Liver (tissue), 3 donors: ENCODE results near the gene ZNF100.
"Not testable (repeated sequence)": the region's sequence is repeated elsewhere in the genome, so short reads cannot be mapped to it uniquely, and the experiment has no call there.

Experiments used
- ATF3 ChIP-seq: IDR thresholded peaks from 2 replicates; pipeline ENCODE4 v1.6.1; 2016; ENCODE audit warnings: antibody characterized with exemption
- CTCF ChIP-seq: fragments of 150-350 bp; IDR thresholded peaks from 2 replicates; pipeline ENCODE4 v1.5.1; 2017; ENCODE audit warnings: improper control_type of control experiment, low read depth, low read length; ENCODE audit not compliant: missing input control
- EGR1 ChIP-seq, 2 donors: IDR thresholded peaks; 2 replicates each; pipeline ENCODE4 v1.6.1; 2016 to 2018; ENCODE audit warnings: antibody characterized with exemption in 2 of 2, low read depth in 2 of 2
- FOXA1 ChIP-seq: IDR thresholded peaks from 2 replicates; pipeline ENCODE4 v1.6.1; 2016; ENCODE audit warnings: antibody characterized with exemption
- FOXA2 ChIP-seq: IDR thresholded peaks from 2 replicates; pipeline ENCODE4 v1.6.1; 2016; ENCODE audit warnings: antibody characterized with exemption
- GABPA ChIP-seq, 2 donors: IDR thresholded peaks in 1 of 2; conservative IDR thresholded peaks in 1 of 2; 2 replicates each; pipeline ENCODE4 v1.6.1; 2016; ENCODE audit warnings: antibody characterized with exemption in 2 of 2, mild to moderate bottlenecking in 1 of 2, moderate library complexity in 1 of 2
- JUND ChIP-seq, 2 donors: IDR thresholded peaks; 2 replicates each; pipeline ENCODE4 v1.6.1; 2016; ENCODE audit warnings: antibody characterized with exemption in 2 of 2
- MAX ChIP-seq: IDR thresholded peaks from 2 replicates; pipeline ENCODE4 v1.6.1; 2016; ENCODE audit warnings: antibody characterized with exemption
- RAD21 ChIP-seq, 2 donors: IDR thresholded peaks; 2 replicates each; pipeline ENCODE4 v1.6.1; 2016; ENCODE audit warnings: antibody characterized with exemption in 2 of 2, mild to moderate bottlenecking in 2 of 2
- REST ChIP-seq: IDR thresholded peaks from 2 replicates; pipeline ENCODE4 v1.6.1; 2016; ENCODE audit warnings: antibody characterized with exemption, mild to moderate bottlenecking
- RXRA ChIP-seq, 2 donors: IDR thresholded peaks; 2 replicates each; pipeline ENCODE4 v1.6.1; 2017 to 2018; ENCODE audit warnings: antibody characterized with exemption in 2 of 2, mild to moderate bottlenecking in 1 of 2
- TAF1 ChIP-seq: conservative IDR thresholded peaks from 2 replicates; pipeline ENCODE4 v1.6.1; 2016; ENCODE audit warnings: antibody characterized with exemption, mild to moderate bottlenecking
- YY1 ChIP-seq: IDR thresholded peaks from 2 replicates; pipeline ENCODE4 v1.6.1; 2016; ENCODE audit warnings: antibody characterized with exemption, mild to moderate bottlenecking
- ZBTB33 ChIP-seq: IDR thresholded peaks from 2 replicates; pipeline ENCODE4 v1.6.1; 2016; ENCODE audit warnings: antibody characterized with exemption
- donor health status: healthy.
- donor health status: healthy.

- not testable (repeated sequence) for TF ChIP-seq RAD21 (IDR thresholded peaks at IDR 0.05); FOXA2; CTCF; FOXA1; REST; EGR1 (IDR thresholded peaks at IDR 0.05; ENCODE audit: low read depth in 2 of 2); YY1; MAX; RXRA (IDR thresholded peaks at IDR 0.05); ZBTB33; TAF1; ATF3; JUND (IDR thresholded peaks at IDR 0.05); GABPA (IDR thresholded peaks at IDR 0.05 in 1 of 2, conservative IDR thresholded peaks at IDR 0.05 in 1 of 2)
Measured at GRCh38 chr19:21775792-21776191, 8.4 kb upstream of the ZNF100 start.
